NOMO-1 (cell line): ENCODE results near the gene FAM110D.

Experiments
- DNase-seq, 2 experiments: peaks; one replicate each; lab custom pipeline; 2025; ENCODE audit not compliant: unreplicated experiment in 2 of 2; lab: John Stamatoyannopoulos, UW

The FAM110D gene

GRCh38 chr1:26158908-26159742 is at the start of gene FAM110D:
Gene FAM110D (plus strand): TSS chr1:26159079. CDS start chr1:26161292, 2,213 bp downstream.
- DNase-seq: no peak

- no peak for DNase-seq
Observed at GRCh38 chr1:26109229-26110164, 49.4 kb upstream of the FAM110D start.

- DNase-seq: peak; percentile 63 to 68
Observed at GRCh38 chr1:26110731-26111529, 47.9 kb upstream of the FAM110D start.

- DNase-seq: peak; percentile 87 to 95
Observed at GRCh38 chr1:26111530-26112406, 47.1 kb upstream of the FAM110D start, which contains the start of gene PDIK1L. Gene PDIK1L (plus strand): TSS chr1:26111824. CDS start chr1:26114309, 2,485 bp downstream.

- peak; percentile 29 to 57 for DNase-seq
Observed at GRCh38 chr1:26112407-26112775, 46.5 kb upstream of the FAM110D start.

- no peak for DNase-seq
Observed at GRCh38 chr1:26114165-26114927, 44.5 kb upstream of the FAM110D start.

- DNase-seq: peak; percentile 53 to 67
Observed at GRCh38 chr1:26119892-26120608, 38.8 kb upstream of the FAM110D start.

- peak in 1 of 2 experiments; percentile 58 for DNase-seq
Observed at GRCh38 chr1:26121854-26122773, 36.8 kb upstream of the FAM110D start.

GRCh38 chr1:26122988-26123973 is 35.6 kb upstream of the FAM110D start:
- DNase-seq: peak in 1 of 2 experiments; percentile 43

GRCh38 chr1:26124418-26125331 is 34.2 kb upstream of the FAM110D start:
- DNase-seq: no peak

GRCh38 chr1:26125382-26125781 is 33.5 kb upstream of the FAM110D start:
- DNase-seq: no peak

GRCh38 chr1:26125946-26126320 is 32.9 kb upstream of the FAM110D start:
- DNase-seq: no peak

GRCh38 chr1:26126321-26127084 is 32.4 kb upstream of the FAM110D start:
- DNase-seq: peak; percentile 93 to 99
